HG03432 (cell line): ENCODE results near the gene NUTF2.
"Not testable (repeated sequence)": the region's sequence is repeated elsewhere in the genome, so short reads cannot be mapped to it uniquely, and the experiment has no call there.

Source experiments
- ATAC-seq: cut with Tn5 transposase; IDR thresholded peaks from one replicate; pipeline ENCODE4 v1.9.1; 2021; ENCODE audit warnings: mild to moderate bottlenecking, moderate library complexity; ENCODE audit not compliant: unreplicated experiment

Gene NUTF2

GRCh38 chr16:67883146-67883871 lies 36.6 kb downstream of the NUTF2 start:
- ATAC-seq: no peak

- no peak for ATAC-seq
Observed at GRCh38 chr16:67883872-67884261, 37.1 kb downstream of the NUTF2 start.

- no peak for ATAC-seq
Observed at GRCh38 chr16:67884684-67885083, 38.0 kb downstream of the NUTF2 start, which contains the start of gene NRN1L. TSS of gene NRN1L (plus strand) at chr16:67884885. CDS start at chr16:67884904, 19 bp downstream.

DNA sequence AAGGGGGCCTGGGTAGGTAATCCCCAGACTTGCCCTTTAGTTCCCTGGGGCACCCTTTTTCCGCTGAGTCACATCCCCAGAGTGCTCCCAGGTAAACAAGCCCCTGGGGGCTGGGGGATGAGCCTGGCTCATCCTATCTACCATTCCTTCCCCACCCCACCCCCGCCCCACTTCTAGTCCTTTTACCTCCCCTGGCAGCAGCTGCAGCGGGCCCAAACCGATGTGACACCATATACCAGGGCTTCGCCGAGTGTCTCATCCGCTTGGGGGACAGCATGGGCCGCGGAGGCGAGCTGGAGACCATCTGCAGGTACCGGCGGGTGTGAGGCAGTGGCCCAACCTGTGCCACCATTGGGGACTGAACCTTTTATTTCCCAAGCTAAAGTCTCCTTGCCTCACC lies 38.8 kb downstream of the NUTF2 start:
- ATAC-seq: no peak

- ATAC-seq: no peak
Observed at GRCh38 chr16:67885976-67886375, 39.2 kb downstream of the NUTF2 start.

- ATAC-seq: no peak
Observed at GRCh38 chr16:67886387-67886786, 39.7 kb downstream of the NUTF2 start.

GRCh38 chr16:67888331-67888730 lies 41.6 kb downstream of the NUTF2 start:
- no peak for ATAC-seq

DNA sequence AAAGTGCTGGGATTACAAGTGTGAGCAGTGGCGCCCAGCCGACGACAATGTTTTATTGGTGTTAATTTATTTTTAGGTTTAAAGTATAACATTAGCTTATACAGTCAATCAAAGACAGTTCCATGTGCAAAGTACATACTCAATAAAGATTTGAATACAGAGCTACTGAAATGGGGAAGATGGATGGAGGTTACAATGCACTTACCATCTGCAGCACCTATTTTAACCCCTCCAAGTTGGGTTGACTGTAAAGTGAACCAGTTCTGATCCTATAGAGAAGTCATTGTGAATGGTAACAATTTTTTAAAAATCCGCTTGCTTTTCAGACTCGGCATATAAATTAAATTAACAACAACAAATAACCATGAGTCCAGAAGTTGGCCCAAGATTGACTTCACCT lies 45.6 kb downstream of the NUTF2 start:
- no peak for ATAC-seq

- peak; percentile 90 for ATAC-seq
Observed at GRCh38 chr16:67892899-67893742, 46.4 kb downstream of the NUTF2 start, which contains the start of gene PSKH1. TSS of gene PSKH1 (plus strand) at chr16:67893254. CDS start at chr16:67908750, 15,496 bp downstream.

DNA sequence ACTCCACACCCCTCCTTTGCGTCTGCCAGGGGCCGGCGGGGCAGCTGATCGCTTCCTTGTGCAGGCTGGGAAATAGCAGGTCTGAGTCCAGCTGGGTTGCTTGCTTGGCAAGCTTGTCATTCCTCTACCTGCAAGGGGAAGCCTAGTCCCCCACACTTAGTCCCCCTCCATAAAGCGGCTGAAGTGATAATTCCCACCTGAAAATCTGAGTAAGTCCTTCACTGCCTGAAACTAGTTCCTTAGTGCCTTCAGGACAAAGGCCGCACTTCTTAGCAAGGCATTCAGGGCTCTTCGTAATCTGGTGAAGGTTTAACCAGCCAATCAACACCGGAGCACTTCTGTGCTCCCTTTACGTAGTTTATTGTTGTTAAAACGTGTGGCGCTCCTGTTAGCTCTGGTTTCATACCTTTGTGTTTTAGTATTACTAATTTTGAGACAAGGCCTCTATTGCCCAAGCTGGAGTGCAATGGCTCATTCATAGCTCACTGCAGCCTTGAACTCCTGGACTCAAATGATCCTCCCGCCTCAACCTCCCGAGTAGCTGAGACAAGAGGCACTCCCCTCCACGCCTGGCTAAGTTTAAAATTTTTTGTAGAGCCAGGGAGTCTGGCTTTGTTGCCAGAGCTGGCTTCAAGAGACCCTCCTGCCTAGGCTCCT lies 47.1 kb downstream of the NUTF2 start:
- no peak for ATAC-seq

- no peak for ATAC-seq
Observed at GRCh38 chr16:67897231-67897630, 50.5 kb downstream of the NUTF2 start.

GRCh38 chr16:67901734-67902133 lies 55.0 kb downstream of the NUTF2 start:
- no peak for ATAC-seq

- ATAC-seq: no peak
Observed at GRCh38 chr16:67902831-67903230, 56.1 kb downstream of the NUTF2 start.

DNA sequence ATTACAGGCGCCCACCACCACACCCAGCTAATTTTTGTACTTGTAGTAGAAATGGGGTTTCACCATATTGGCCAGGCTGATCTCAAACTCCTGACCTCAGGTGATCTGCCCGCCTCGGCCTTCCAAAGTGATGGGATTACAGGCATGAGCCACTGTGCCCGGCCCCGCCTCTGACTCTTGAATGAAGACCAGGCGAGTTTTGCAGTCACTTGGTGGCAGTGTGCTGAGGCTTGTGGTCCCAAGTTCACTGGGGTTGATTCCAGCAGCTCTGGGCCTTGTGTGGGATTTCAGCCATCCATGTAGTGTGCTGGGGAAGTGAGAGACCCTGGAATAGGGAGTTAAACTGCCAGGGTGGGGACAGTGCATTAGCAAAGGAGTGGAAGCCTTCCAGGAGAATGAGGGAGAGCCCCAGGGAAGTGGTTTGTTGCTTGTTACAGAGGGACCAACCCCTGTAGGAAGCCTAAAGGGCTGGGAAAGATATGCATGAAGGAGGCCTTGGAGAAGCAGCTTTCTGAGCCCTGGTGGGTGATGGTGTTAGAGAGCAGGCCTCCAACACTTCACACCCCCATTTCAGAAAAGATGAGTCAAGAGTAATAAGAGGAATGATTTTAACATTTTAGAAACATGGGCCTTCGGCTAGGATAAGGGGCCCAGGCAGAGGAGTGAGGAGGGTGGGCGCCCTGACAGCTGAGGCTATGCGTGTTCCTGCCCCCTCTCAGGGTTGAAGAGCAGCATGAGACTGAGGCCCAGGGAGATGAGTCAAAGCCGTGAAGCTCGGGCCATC lies 60.9 kb downstream of the NUTF2 start:
- ATAC-seq: no peak

DNA sequence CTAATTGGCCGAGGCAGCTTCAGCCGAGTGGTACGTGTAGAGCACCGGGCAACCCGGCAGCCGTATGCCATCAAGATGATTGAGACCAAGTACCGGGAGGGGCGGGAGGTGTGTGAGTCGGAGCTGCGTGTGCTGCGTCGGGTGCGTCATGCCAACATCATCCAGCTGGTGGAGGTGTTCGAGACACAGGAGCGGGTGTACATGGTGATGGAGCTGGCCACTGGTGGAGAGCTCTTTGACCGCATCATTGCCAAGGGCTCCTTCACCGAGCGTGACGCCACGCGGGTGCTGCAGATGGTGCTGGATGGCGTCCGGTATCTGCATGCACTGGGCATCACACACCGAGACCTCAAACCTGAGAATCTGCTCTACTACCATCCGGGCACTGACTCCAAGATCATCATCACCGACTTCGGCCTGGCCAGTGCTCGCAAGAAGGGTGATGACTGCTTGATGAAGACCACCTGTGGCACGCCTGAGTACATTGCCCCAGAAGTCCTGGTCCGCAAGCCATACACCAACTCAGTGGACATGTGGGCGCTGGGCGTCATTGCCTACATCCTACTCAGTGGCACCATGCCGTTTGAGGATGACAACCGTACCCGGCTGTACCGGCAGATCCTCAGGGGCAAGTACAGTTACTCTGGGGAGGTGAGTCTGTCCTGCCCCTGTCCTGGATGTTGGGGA lies 62.5 kb downstream of the NUTF2 start:
- no peak for ATAC-seq

- no peak for ATAC-seq
Observed at GRCh38 chr16:67910158-67910557, 63.4 kb downstream of the NUTF2 start.

- ATAC-seq: no peak
Observed at GRCh38 chr16:67914758-67915495, 68.2 kb downstream of the NUTF2 start.

DNA sequence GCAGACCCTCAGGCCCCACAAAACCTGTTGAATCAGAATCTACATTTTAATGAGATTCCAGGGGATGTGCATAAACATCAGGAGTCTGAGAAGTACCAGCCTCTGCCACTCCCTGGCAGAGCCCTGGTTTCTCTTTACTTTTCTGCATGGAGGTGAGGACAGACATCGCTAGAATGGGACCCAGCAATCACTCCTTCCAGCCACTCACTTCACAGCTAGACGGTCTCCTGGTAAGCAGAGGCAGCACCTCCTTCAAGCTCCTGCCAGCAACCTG lies 68.7 kb downstream of the NUTF2 start:
- ATAC-seq: not testable (repeated sequence)

GRCh38 chr16:67915831-67916723 lies 69.3 kb downstream of the NUTF2 start:
- ATAC-seq: no peak
